GM12864 (cell line): ENCODE data around the gene BDP1.
"Not testable (repeated sequence)": the region's sequence is repeated elsewhere in the genome, so short reads cannot be mapped to it uniquely, and the experiment has no call there.

Source experiments
- DNase-seq: peaks from one replicate; pipeline ENCODE4 v3.0.0-alpha.2; 2011; ENCODE audit warnings: low read depth
- H3K4me3 ChIP-seq: 2 replicates; pipeline ENCODE4 v1.5.1; 2011; ENCODE audit warnings: mild to moderate bottlenecking, low read depth, low read length, control low read depth
- CTCF ChIP-seq: IDR thresholded peaks from 2 replicates; pipeline ENCODE4 v1.5.1; 2011; ENCODE audit warnings: low read depth, mild to moderate bottlenecking, moderate library complexity, low read length, control low read depth, inconsistent platforms; ENCODE audit errors: missing control alignments

Gene BDP1

DNA sequence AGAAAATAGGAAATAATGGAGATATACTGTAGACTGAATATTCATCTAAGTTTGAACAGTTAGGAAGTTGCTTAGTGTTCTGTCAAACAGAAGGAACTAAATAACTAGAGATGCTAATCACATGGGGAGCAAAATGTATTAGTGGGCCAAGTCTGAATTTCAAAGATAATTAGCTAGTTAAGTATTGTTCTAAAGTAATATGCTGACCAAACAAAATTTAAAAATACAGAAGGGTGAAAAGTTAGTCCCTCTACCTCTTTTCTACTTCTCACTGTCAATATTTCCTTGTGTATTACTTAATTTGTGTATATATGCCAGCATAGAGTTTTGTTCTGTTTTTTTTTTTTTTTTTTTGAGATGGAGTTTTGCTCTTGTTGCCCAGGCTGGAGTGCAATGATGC is 135.6 kb downstream of the BDP1 start:
- TF ChIP-seq CTCF: no peak
- no peak overlapping the region for H3K4me3 ChIP-seq
- no peak for DNase-seq

DNA sequence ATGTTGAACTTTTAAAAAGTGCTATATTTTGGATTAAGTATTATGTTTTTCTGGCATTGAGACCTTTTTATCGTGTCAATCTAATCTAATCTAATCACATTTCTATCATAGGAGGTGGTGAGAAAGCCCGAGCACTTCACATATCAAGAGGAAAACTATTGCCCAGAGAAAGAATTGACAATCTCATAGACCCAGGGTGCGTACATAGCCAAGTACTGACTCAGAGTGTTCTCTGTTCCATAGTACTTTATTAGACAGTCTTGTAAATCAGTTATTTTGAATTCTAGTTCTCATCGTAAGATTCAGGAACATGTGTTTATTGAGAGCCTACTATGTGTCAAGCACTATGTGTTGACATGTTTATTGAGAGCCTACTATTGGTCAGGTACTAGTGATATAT is 140.7 kb downstream of the BDP1 start:
- no peak for TF ChIP-seq CTCF
- H3K4me3 ChIP-seq: no peak overlapping the region
- no peak for DNase-seq

DNA sequence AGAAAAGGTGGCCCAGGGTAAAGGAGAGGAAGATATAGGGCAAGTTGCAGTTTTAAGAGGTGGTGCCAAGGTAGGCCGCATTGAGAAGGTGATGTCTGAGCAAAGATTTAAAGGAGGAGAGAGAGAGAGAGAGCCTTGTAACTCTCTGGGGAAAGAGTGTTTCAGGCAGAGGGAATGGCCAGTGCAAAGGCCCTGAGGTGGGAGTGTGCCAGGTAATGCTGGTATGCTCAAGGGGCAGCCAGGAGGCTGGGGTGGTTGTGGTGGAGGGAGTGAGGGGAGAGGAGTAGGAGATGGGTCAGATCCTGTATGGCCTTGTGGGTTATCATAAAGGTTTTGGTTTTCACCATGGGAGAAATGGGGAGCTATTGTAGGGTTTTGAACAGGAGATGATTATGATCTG is 141.6 kb downstream of the BDP1 start:
- no peak overlapping the region for H3K4me3 ChIP-seq
- TF ChIP-seq CTCF: no peak
- no peak for DNase-seq

- TF ChIP-seq CTCF: no peak
- no peak for DNase-seq
- no peak overlapping the region for H3K4me3 ChIP-seq
Measured at GRCh38 chr5:71600783-71601182, 145.3 kb downstream of the BDP1 start.

DNA sequence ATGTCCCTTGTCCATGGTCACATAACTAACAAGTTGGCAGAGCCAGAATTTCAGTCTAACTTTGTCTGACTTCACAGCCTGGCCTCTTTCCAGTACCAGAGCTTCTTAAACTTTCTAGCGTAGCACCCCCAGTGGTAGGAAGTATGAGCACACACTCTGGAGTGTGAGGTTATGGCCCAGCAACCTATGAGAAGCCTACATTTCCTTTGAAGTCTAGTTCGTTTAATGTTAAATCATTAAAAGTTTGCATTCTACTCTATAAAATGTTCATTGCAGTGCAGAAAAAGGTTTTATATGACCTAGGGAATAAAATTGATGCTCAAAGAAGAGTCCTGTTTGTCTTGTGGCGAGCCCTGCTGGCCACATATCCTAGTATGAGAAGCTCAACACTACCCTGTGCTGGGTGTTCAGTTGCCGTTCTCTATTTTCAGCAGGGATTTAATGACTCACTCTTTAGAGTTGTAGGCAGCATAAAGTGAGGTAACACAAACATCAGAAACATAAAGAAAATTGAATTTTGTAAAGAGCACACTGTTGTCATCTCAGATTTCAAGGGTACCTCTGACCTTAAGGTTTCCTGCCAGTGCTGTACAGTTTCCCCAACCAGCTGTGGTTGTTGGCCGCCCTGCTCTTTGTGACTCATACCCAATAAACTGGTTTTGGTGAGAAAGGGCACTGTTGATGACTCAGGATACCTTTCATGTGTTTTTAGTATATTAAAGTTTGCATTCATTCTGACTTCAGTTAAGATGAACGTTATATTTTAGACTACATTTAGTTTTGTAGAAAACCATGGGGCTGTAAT is 146.0 kb downstream of the BDP1 start:
- DNase-seq: no peak
- TF ChIP-seq CTCF: peak; percentile 80
- H3K4me3 ChIP-seq: no peak overlapping the region

GRCh38 chr5:71609916-71610315 is 154.5 kb downstream of the BDP1 start:
- DNase-seq: not testable (repeated sequence)

DNA sequence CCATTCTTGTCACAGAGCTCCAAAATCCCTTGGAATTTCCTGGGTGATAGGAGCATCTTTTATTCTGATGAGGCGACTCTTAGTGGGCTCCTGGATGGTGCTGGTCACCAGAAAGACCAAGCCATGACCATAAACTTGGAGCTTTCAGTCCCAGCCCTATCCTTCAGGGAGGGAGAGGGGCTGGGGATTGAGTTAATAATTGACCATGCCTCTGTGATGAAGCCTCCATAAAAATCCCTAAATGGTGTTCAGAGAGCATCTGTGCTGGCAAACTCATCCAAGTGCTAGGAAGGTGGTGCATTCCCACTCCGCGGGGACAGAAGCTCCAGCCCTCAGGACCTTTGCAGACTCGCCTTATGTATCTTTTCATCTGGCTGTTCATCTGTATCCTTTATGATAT is 160.4 kb downstream of the BDP1 start:
- no peak for TF ChIP-seq CTCF
- DNase-seq: no peak
- H3K4me3 ChIP-seq: no peak overlapping the region

More at GRCh38 chr5:71609916-71610315, 154.5 kb downstream of the BDP1 start:
- H3K4me3 ChIP-seq: not testable (repeated sequence)
